Measurements from ENCODE around the gene AP4S1.

The AP4S1 gene

DNA sequence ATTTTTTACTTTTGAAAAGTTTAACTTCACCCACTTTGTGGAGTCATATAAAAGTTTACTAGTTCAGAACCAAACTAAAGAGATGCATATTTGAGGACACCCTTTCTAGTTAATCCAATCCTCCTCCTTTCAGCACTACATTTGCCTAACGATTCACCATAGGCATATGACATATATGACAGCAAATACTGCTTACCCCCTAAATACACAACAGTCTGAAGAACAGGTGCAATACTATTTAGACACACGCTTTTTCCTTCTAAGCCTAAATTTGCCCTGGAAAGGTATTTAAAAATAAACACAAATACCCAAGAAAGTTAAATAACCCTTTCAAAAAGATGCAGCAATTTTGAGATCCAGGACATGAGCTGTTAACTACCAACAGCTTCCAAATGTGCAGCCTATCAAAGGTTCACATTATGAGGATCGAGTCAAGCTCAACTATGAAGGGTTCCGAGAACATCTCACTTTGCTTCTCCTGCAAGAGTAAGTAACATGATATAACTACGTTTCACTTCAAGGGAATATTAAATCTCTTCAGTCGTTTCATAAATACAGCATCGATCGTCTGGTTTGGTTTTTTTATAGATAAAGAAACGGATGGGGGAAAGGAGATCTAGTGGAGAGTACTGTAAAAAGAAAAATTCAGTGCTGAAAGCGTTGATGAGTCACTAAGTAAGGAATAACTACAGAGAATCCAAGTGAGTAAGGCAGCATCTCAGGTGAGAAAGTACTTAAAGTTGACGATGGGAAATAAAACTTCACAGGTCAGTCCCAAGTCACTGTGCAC lies 677 bp upstream of the AP4S1 start:
- Histone ChIP-seq H4K20me1 (ENCODE audit: insufficient read depth, low read length, poor library complexity, severe bottlenecking) (peaks cover 59% of the 10 kb centered on the region), H3K36me3 (ENCODE audit: insufficient read depth, low read length) (0 out of 2 replicates have a peak, but pooled peaks cover 4% of the 10 kb centered on the region), H3F3A (ENCODE audit: low read depth) (peaks cover 6% of the 10 kb centered on the region; the same call in 1 of the 2 replicates), H3K9me2 (replicated peaks; ENCODE audit: low read depth, low read length) (no peaks in the 10 kb centered on the region), H3K4me1 (ENCODE audit: insufficient read depth, low read length, poor library complexity, severe bottlenecking) (peaks cover 47% of the 10 kb centered on the region), H2AFZ (ENCODE audit: low read length) (no peak overlapping the region), H3K9me3 (ENCODE audit: insufficient read depth, low read depth, low read length) (no peaks in the 10 kb centered on the region), H3K79me2 (ENCODE audit: insufficient read depth, low read length) (peaks cover 73% of the 10 kb centered on the region), H3K9ac (ENCODE audit: low read depth, low read length, poor library complexity, severe bottlenecking) (peak overlapping the region; percentile 98), H3K4me2 (ENCODE audit: low read depth, low read length, poor library complexity, severe bottlenecking) (peak overlapping the region; percentile 98), H3K4me3 (ENCODE audit: low read length, poor library complexity, severe bottlenecking) (peak overlapping the region; percentile 82), H3K27me3 (ENCODE audit: insufficient read depth, low read length, poor library complexity, severe bottlenecking) (peaks cover 5% of the 10 kb centered on the region)
- TF ChIP-seq EZH2phosphoT487 (IDR thresholded peaks at IDR 0.05; ENCODE audit: borderline replicate concordance), result no peak
- TF ChIP-seq, protein P1, sequence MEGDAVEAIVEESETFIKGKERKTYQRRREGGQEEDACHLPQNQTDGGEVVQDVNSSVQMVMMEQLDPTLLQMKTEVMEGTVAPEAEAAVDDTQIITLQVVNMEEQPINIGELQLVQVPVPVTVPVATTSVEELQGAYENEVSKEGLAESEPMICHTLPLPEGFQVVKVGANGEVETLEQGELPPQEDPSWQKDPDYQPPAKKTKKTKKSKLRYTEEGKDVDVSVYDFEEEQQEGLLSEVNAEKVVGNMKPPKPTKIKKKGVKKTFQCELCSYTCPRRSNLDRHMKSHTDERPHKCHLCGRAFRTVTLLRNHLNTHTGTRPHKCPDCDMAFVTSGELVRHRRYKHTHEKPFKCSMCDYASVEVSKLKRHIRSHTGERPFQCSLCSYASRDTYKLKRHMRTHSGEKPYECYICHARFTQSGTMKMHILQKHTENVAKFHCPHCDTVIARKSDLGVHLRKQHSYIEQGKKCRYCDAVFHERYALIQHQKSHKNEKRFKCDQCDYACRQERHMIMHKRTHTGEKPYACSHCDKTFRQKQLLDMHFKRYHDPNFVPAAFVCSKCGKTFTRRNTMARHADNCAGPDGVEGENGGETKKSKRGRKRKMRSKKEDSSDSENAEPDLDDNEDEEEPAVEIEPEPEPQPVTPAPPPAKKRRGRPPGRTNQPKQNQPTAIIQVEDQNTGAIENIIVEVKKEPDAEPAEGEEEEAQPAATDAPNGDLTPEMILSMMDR (conservative IDR thresholded peaks at IDR 0.05; ENCODE audit: low read length), result no peak

- peak within 1 kb of the TSS; percentile 98 for H3K9ac ChIP-seq (ENCODE audit: low read depth, low read length, poor library complexity, severe bottlenecking)
- peak within 1 kb of the TSS; percentile 94 for H2AFZ ChIP-seq (ENCODE audit: low read length)
- peak within 1 kb of the TSS; percentile 98 for H3K4me2 ChIP-seq (ENCODE audit: low read depth, low read length, poor library complexity, severe bottlenecking)
- H3K9me2 ChIP-seq (replicated peaks; ENCODE audit: low read depth, low read length), result no peaks in the 10 kb centered on the region
- H3K4me1 ChIP-seq (ENCODE audit: insufficient read depth, low read length, poor library complexity, severe bottlenecking), result peaks cover 38% of the 10 kb centered on the region
- H3K36me3 ChIP-seq (ENCODE audit: insufficient read depth, low read length), result no peaks in the 10 kb centered on the region
- no peak for TF ChIP-seq EZH2phosphoT487 (IDR thresholded peaks at IDR 0.05; ENCODE audit: borderline replicate concordance)
- TF ChIP-seq, protein P1 (conservative IDR thresholded peaks at IDR 0.05; ENCODE audit: low read length), result no peak
- H3K27me3 ChIP-seq (ENCODE audit: insufficient read depth, low read length, poor library complexity, severe bottlenecking), result peaks cover 5% of the 10 kb centered on the region
- H3K79me2 ChIP-seq (ENCODE audit: insufficient read depth, low read length), result peaks cover 60% of the 10 kb centered on the region
- H3F3A ChIP-seq (ENCODE audit: low read depth), result peaks cover 6% of the 10 kb centered on the region; the same call in 1 of the 2 replicates
- H3K4me3 ChIP-seq (ENCODE audit: low read length, poor library complexity, severe bottlenecking), result peak within 1 kb of the TSS; percentile 82
- H4K20me1 ChIP-seq (ENCODE audit: insufficient read depth, low read length, poor library complexity, severe bottlenecking), result peaks cover 46% of the 10 kb centered on the region
- no peaks in the 10 kb centered on the region for H3K9me3 ChIP-seq (ENCODE audit: insufficient read depth, low read depth, low read length)
Observed at GRCh38 chr14:31026077-31026449, 614 bp downstream of the AP4S1 start, which contains the start of gene STRN3. STRN3 (minus strand) TSS chr14:31026379; CDS start chr14:31026185, 194 bp downstream.

DNA sequence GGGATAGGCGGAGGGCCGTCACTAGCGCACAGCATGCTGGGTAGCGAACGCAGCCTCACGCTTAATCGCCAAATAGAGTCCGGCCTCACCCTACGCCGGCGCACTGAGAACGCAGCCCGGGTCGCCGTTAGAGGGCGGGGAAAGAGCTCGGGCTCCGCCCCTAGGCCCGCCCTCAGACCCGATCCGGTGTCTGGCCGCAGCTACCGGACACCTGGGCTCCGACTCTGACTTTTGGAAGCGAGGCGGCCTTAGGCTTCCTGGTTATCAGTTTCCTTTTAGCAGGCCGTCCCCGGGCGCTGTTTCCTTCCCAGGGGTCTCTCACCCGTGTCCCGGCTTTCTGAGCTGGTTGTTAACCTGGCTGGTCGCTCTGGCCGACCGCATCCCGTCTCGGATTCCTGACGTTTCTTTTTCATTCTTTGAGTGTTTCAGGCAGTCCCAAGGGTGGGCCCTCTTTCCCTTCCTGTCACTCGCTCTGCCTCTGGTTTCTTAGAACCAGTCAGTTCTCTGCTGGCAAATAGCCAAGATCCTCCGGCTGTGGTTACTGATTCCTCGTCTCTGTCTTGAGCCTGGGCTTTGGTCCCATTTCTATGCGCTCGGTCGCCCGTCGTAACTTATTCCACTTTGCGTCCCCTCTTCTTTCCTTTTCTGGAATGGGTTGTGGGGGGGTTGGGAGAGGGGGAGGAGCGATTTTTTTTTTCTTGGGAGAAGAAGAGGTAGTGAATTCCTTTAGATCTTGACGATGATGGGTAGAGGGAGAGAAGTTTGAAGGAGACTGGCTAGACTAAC lies 1.2 kb downstream of the AP4S1 start:
- peak overlapping the region; percentile 98 for H3K9ac ChIP-seq (ENCODE audit: low read depth, low read length, poor library complexity, severe bottlenecking)
- H3K36me3 ChIP-seq (ENCODE audit: insufficient read depth, low read length), result no peaks in the 10 kb centered on the region
- peak overlapping the region; percentile 82 for H3K4me3 ChIP-seq (ENCODE audit: low read length, poor library complexity, severe bottlenecking)
- no peaks in the 10 kb centered on the region for H3K9me2 ChIP-seq (replicated peaks; ENCODE audit: low read depth, low read length)
- TF ChIP-seq, protein P1 (conservative IDR thresholded peaks at IDR 0.05; ENCODE audit: low read length), result no peak
- TF ChIP-seq EZH2phosphoT487 (IDR thresholded peaks at IDR 0.05; ENCODE audit: borderline replicate concordance), result no peak
- H3K79me2 ChIP-seq (ENCODE audit: insufficient read depth, low read length), result peaks cover 54% of the 10 kb centered on the region
- H3K9me3 ChIP-seq (ENCODE audit: insufficient read depth, low read depth, low read length), result no peaks in the 10 kb centered on the region
- H3K4me1 ChIP-seq (ENCODE audit: insufficient read depth, low read length, poor library complexity, severe bottlenecking), result peaks cover 43% of the 10 kb centered on the region
- peaks cover 41% of the 10 kb centered on the region for H4K20me1 ChIP-seq (ENCODE audit: insufficient read depth, low read length, poor library complexity, severe bottlenecking)
- peak overlapping the region; percentile 93 for H3K4me2 ChIP-seq (ENCODE audit: low read depth, low read length, poor library complexity, severe bottlenecking)
- H2AFZ ChIP-seq (ENCODE audit: low read length), result peak overlapping the region; percentile 94
- peaks cover 5% of the 10 kb centered on the region for H3K27me3 ChIP-seq (ENCODE audit: insufficient read depth, low read length, poor library complexity, severe bottlenecking)
- peaks cover 6% of the 10 kb centered on the region; the same call in 1 of the 2 replicates for H3F3A ChIP-seq (ENCODE audit: low read depth)

Measured in Loucy (cell line).